Mesodermal cell (in vitro differentiated cells): ENCODE data around the gene WNK1.

ENCODE experiments used
- H3K27ac ChIP-seq: 2 replicates; pipeline ENCODE4 v1.7.0; 2013; ENCODE audit warnings: mild to moderate bottlenecking, low read depth, low read length, moderate library complexity; ENCODE audit not compliant: severe bottlenecking
- H3K36me3 ChIP-seq: 2 replicates; pipeline ENCODE4 v1.7.1; 2013; ENCODE audit warnings: mild to moderate bottlenecking, low read length, moderate library complexity; ENCODE audit not compliant: control insufficient read depth, insufficient read depth
- H3K4me1 ChIP-seq: one replicate; pipeline ENCODE4 v1.7.1; 2013; ENCODE audit warnings: mild to moderate bottlenecking, low read length; ENCODE audit not compliant: insufficient read depth, control insufficient read depth, poor library complexity, severe bottlenecking
- H3K4me3 ChIP-seq: 2 replicates; pipeline ENCODE4 v1.7.0; 2013; ENCODE audit warnings: low read length, control low read depth, mild to moderate bottlenecking; ENCODE audit not compliant: insufficient read depth, poor library complexity, severe bottlenecking; ENCODE audit errors: extremely low read depth
- H3K9me3 ChIP-seq: 2 replicates; pipeline ENCODE4 v1.7.1; 2013; ENCODE audit warnings: mild to moderate bottlenecking, low read length, moderate library complexity; ENCODE audit not compliant: control insufficient read depth
- WGBS, 2 experiments: methylation state at CpG; one replicate each; pipeline ENCODE4 v1.1.5; 2013; ENCODE audit warnings: missing lambda C conversion rate in 2 of 2; ENCODE audit not compliant: insufficient coverage in 2 of 2; 5-methylcytosine and 5-hydroxymethylcytosine counted together

The WNK1 gene

GRCh38 chr12:953776-954175 is 201.4 kb downstream of the WNK1 start:
- H3K4me1 ChIP-seq: no peaks in the 10 kb centered on the region
- H3K36me3 ChIP-seq: no peaks in the 10 kb centered on the region
- H3K4me3 ChIP-seq: no peak overlapping the region
- no peak overlapping the region for H3K27ac ChIP-seq
- WGBS, 2 experiments: 98% methylated on average over 5 to 6 of the region's 7 CpGs
- H3K9me3 ChIP-seq: no peaks in the 10 kb centered on the region

GRCh38 chr12:954741-955140 is 202.4 kb downstream of the WNK1 start:
- H3K4me3 ChIP-seq: no peak overlapping the region
- no peaks in the 10 kb centered on the region for H3K36me3 ChIP-seq
- H3K27ac ChIP-seq: no peak overlapping the region
- no peaks in the 10 kb centered on the region for H3K9me3 ChIP-seq
- H3K4me1 ChIP-seq: no peaks in the 10 kb centered on the region

GRCh38 chr12:955939-956338 is 203.6 kb downstream of the WNK1 start:
- 94 to 98% methylated on average over 6 of the region's 6 CpGs for WGBS, 2 experiments
- H3K4me3 ChIP-seq: no peak overlapping the region
- H3K4me1 ChIP-seq: no peaks in the 10 kb centered on the region
- no peaks in the 10 kb centered on the region for H3K9me3 ChIP-seq
- no peak overlapping the region for H3K27ac ChIP-seq
- H3K36me3 ChIP-seq: no peaks in the 10 kb centered on the region

GRCh38 chr12:958588-959123 is 206.3 kb downstream of the WNK1 start:
- WGBS, 2 experiments: 72 to 77% methylated on average over 4 to 5 of the region's 8 CpGs
- no peak overlapping the region for H3K27ac ChIP-seq
- H3K36me3 ChIP-seq: no peaks in the 10 kb centered on the region
- no peaks in the 10 kb centered on the region for H3K4me1 ChIP-seq
- no peak overlapping the region for H3K4me3 ChIP-seq
- H3K9me3 ChIP-seq: no peaks in the 10 kb centered on the region
